H1 (cell line): ENCODE measurements around the gene C10orf95. TPM values are rescaled to one million over a fixed set of nuclear protein-coding genes. Genes with fewer than 3 reads are reported as not detected.
A peak's percentile ranks its signal among the peaks of the same experiment; 100 is the strongest.

Experiments used
- CBX8 ChIP-seq: fragments of 300-800, 300-1000 bp; sonication (generic); IDR thresholded peaks from 2 replicates; pipeline ENCODE4 v1.7.1; 2016; ENCODE audit warnings: low read depth, low read length, borderline replicate concordance
- KDM4A ChIP-seq: IDR thresholded peaks from one replicate; pipeline ENCODE4 v1.7.1; 2012; ENCODE audit warnings: low read depth, mild to moderate bottlenecking, moderate library complexity, low read length, inconsistent platforms; ENCODE audit not compliant: severe bottlenecking
- RXRA ChIP-seq: IDR thresholded peaks from 2 replicates; pipeline ENCODE4 v1.6.1; 2011; ENCODE audit warnings: low read depth, mild to moderate bottlenecking, low read length, moderate library complexity; ENCODE audit not compliant: insufficient read depth
- SP1 ChIP-seq: IDR thresholded peaks from 2 replicates; pipeline ENCODE4 v1.6.1; 2011; ENCODE audit warnings: low read depth, low read length
- polyA plus RNA-seq, 7 experiments: library from polyadenylated mRNA; depleted of rRNA in 3 of 7; stranded (reverse) in 5 of 7; unstranded in 2 of 7; fragments of >200 nt in 5 of 7; fragments of 200-250 nt in 2 of 7; gene quantifications; 1 replicate in 5 of 7; 2 replicates in 1 of 7; 4 replicates in 1 of 7; pipeline versions ENCODE4 v1.2.1 to v1.2.3, GENCODE V29; 2011 to 2013; ENCODE audit warnings: missing spikeins in 2 of 7, mixed read lengths in 2 of 7
- total RNA-seq: library from RNA; stranded (reverse); fragmentation: NEBNext Ultra II Directional; extraction: Animal tissue kit (Norgen Biotek cat#: 25700); gene quantifications from 2 replicates; pipeline ENCODE4 v1.2.1, GENCODE V29; 2021
- TF ChIP-seq, protein P1 (sequence below): fragments of 300-600 bp; sonication (generic); IDR thresholded peaks from 2 replicates; pipeline ENCODE4 v1.7.1; 2012; ENCODE audit warnings: low read length, moderate library complexity, mild to moderate bottlenecking, inconsistent platforms; ENCODE audit not compliant: insufficient replicate concordance
- TF ChIP-seq, protein P2 (sequence below), 3 experiments: IDR thresholded peaks; 1 replicate in 2 of 3; 2 replicates in 1 of 3; pipeline versions ENCODE4 v1.5.1 to v1.6.1; 2011; ENCODE audit warnings: low read length in 3 of 3, mild to moderate bottlenecking in 3 of 3, inconsistent platforms in 2 of 3, low read depth in 1 of 3, moderate library complexity in 1 of 3; ENCODE audit not compliant: insufficient read depth in 1 of 3; ENCODE audit errors: control extremely low read depth in 1 of 3

Gene C10orf95
- total and polyA plus RNA-seq, 2 of the 8 experiments (the other 6 are each of a cell fraction or from before 2014, with no cell fraction given): 0.34 to 0.48 TPM

DNA sequence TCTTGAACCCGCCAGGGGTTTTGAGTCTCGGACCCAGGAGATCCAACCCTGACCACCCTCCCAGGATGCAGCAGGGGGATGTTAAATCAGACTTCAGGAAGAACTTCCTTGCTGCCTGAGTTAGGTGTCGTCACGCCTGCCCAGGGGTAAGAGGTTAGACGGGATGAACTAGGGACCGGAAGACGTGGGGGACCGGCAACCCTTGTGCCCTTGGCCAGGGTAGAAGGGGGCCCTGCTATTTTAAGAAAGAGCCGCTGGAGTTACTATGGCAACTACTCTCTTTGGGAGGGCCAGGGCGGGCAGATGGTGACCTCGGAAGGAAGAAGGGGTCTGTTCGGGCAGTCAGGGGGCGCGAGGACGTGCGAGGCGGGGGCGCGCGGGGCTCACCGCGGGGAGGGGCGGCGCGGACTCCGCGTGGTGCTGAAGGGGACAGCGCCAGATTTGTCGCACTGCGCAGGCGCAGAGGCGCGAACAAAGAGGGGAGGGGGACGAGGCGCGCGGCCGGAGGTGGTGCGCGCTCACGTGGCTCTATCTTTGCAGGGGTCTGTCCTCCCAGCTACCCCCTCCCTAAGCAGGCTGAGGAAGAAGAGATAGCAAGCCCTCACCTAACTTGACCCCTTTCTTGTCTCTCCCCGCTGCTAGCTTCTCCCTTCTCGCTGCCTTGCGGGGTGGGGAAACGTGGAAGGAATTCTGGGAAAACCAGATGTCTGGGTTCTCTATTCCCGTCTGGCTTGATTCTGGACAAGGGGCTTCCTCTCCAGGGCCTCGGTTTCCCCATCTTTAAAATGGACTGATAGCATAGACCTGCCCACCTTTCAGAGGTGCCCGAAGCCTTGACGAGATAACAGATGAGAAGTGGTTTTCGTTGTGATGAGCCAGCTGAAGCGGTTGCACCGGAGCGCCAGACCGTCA is 31.8 kb downstream of the C10orf95 start (continued):
- TF ChIP-seq, protein P1, sequence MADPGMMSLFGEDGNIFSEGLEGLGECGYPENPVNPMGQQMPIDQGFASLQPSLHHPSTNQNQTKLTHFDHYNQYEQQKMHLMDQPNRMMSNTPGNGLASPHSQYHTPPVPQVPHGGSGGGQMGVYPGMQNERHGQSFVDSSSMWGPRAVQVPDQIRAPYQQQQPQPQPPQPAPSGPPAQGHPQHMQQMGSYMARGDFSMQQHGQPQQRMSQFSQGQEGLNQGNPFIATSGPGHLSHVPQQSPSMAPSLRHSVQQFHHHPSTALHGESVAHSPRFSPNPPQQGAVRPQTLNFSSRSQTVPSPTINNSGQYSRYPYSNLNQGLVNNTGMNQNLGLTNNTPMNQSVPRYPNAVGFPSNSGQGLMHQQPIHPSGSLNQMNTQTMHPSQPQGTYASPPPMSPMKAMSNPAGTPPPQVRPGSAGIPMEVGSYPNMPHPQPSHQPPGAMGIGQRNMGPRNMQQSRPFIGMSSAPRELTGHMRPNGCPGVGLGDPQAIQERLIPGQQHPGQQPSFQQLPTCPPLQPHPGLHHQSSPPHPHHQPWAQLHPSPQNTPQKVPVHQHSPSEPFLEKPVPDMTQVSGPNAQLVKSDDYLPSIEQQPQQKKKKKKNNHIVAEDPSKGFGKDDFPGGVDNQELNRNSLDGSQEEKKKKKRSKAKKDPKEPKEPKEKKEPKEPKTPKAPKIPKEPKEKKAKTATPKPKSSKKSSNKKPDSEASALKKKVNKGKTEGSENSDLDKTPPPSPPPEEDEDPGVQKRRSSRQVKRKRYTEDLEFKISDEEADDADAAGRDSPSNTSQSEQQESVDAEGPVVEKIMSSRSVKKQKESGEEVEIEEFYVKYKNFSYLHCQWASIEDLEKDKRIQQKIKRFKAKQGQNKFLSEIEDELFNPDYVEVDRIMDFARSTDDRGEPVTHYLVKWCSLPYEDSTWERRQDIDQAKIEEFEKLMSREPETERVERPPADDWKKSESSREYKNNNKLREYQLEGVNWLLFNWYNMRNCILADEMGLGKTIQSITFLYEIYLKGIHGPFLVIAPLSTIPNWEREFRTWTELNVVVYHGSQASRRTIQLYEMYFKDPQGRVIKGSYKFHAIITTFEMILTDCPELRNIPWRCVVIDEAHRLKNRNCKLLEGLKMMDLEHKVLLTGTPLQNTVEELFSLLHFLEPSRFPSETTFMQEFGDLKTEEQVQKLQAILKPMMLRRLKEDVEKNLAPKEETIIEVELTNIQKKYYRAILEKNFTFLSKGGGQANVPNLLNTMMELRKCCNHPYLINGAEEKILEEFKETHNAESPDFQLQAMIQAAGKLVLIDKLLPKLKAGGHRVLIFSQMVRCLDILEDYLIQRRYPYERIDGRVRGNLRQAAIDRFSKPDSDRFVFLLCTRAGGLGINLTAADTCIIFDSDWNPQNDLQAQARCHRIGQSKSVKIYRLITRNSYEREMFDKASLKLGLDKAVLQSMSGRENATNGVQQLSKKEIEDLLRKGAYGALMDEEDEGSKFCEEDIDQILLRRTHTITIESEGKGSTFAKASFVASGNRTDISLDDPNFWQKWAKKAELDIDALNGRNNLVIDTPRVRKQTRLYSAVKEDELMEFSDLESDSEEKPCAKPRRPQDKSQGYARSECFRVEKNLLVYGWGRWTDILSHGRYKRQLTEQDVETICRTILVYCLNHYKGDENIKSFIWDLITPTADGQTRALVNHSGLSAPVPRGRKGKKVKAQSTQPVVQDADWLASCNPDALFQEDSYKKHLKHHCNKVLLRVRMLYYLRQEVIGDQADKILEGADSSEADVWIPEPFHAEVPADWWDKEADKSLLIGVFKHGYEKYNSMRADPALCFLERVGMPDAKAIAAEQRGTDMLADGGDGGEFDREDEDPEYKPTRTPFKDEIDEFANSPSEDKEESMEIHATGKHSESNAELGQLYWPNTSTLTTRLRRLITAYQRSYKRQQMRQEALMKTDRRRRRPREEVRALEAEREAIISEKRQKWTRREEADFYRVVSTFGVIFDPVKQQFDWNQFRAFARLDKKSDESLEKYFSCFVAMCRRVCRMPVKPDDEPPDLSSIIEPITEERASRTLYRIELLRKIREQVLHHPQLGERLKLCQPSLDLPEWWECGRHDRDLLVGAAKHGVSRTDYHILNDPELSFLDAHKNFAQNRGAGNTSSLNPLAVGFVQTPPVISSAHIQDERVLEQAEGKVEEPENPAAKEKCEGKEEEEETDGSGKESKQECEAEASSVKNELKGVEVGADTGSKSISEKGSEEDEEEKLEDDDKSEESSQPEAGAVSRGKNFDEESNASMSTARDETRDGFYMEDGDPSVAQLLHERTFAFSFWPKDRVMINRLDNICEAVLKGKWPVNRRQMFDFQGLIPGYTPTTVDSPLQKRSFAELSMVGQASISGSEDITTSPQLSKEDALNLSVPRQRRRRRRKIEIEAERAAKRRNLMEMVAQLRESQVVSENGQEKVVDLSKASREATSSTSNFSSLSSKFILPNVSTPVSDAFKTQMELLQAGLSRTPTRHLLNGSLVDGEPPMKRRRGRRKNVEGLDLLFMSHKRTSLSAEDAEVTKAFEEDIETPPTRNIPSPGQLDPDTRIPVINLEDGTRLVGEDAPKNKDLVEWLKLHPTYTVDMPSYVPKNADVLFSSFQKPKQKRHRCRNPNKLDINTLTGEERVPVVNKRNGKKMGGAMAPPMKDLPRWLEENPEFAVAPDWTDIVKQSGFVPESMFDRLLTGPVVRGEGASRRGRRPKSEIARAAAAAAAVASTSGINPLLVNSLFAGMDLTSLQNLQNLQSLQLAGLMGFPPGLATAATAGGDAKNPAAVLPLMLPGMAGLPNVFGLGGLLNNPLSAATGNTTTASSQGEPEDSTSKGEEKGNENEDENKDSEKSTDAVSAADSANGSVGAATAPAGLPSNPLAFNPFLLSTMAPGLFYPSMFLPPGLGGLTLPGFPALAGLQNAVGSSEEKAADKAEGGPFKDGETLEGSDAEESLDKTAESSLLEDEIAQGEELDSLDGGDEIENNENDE: no peak
- TF ChIP-seq CBX8 (no peak), SP1 (no peak), KDM4A (peak; percentile 84), RXRA (no peak)
- TF ChIP-seq, protein P2, sequence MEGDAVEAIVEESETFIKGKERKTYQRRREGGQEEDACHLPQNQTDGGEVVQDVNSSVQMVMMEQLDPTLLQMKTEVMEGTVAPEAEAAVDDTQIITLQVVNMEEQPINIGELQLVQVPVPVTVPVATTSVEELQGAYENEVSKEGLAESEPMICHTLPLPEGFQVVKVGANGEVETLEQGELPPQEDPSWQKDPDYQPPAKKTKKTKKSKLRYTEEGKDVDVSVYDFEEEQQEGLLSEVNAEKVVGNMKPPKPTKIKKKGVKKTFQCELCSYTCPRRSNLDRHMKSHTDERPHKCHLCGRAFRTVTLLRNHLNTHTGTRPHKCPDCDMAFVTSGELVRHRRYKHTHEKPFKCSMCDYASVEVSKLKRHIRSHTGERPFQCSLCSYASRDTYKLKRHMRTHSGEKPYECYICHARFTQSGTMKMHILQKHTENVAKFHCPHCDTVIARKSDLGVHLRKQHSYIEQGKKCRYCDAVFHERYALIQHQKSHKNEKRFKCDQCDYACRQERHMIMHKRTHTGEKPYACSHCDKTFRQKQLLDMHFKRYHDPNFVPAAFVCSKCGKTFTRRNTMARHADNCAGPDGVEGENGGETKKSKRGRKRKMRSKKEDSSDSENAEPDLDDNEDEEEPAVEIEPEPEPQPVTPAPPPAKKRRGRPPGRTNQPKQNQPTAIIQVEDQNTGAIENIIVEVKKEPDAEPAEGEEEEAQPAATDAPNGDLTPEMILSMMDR (IDR thresholded peaks at IDR 0.05; ENCODE audit: control extremely low read depth in 1 of 3, insufficient read depth in 1 of 3, low read depth in 1 of 3, low read length in 3 of 3): no peak
